CD4-positive, alpha-beta T cell (primary cell): ENCODE measurements around the gene CACNA1G. TPM values are rescaled to one million over a fixed set of nuclear protein-coding genes. Genes with fewer than 3 reads are reported as not detected.

Experiments used
- ATAC-seq: fragments of 200-7000 bp; cut with Tn5 transposase; one replicate; pipeline ENCODE4 v1.10.0; 2022; ENCODE audit warnings: mild to moderate bottlenecking; ENCODE audit not compliant: poor library complexity
- CTCF ChIA-PET: fragments of 350-600 bp; sonication (Branson Sonifier 250); formaldehyde crosslinking; loops from one replicate; lab custom pipeline; 2021; ENCODE audit warnings: antibody characterized with exemption, inconsistent platforms; lab: Charles Lee
- POLR2A ChIA-PET: fragments of 350-600 bp; sonication (Branson Sonifier 250); formaldehyde crosslinking; loops from one replicate; lab custom pipeline; 2021; ENCODE audit warnings: antibody characterized with exemption, inconsistent platforms; lab: Charles Lee
- DNase-seq, 14 experiments: peaks; one replicate each; pipeline ENCODE4 v3.0.0-alpha.2; 2013 to 2020; ENCODE audit warnings: mixed read lengths in 2 of 14
- H3K27ac ChIP-seq, 2 donors: one replicate each; pipeline versions ENCODE4 v1.5.1 to v1.7.0; 2013; ENCODE audit warnings: low read length in 2 of 2, low read depth in 1 of 2, mild to moderate bottlenecking in 1 of 2
- H3K27me3 ChIP-seq, 2 experiments: 1 replicate in 1 of 2; 2 replicates in 1 of 2; pipeline versions ENCODE4 v1.6.1 to v1.7.0; 2013; ENCODE audit warnings: low read length in 2 of 2, control low read depth in 1 of 2, mild to moderate bottlenecking in 1 of 2, moderate library complexity in 1 of 2; ENCODE audit not compliant: insufficient read depth in 2 of 2, control insufficient read depth in 1 of 2
- H3K36me3 ChIP-seq: one replicate; pipeline ENCODE4 v1.6.1; 2013; ENCODE audit warnings: low read length, control low read depth; ENCODE audit not compliant: insufficient read depth
- H3K4me1 ChIP-seq: one replicate; pipeline ENCODE4 v1.6.1; 2013; ENCODE audit warnings: low read length, control low read depth; ENCODE audit not compliant: insufficient read depth
- H3K4me3 ChIP-seq: one replicate; pipeline ENCODE4 v1.5.1; 2013; ENCODE audit warnings: mild to moderate bottlenecking, low read length, moderate library complexity
- H3K9me3 ChIP-seq, 2 experiments: 1 replicate in 1 of 2; 2 replicates in 1 of 2; pipeline versions ENCODE4 v1.6.1 to v1.7.0; 2013; ENCODE audit warnings: low read length in 2 of 2, mild to moderate bottlenecking in 2 of 2, control low read depth in 1 of 2, moderate library complexity in 1 of 2; ENCODE audit not compliant: control insufficient read depth in 1 of 2, insufficient read depth in 1 of 2
- H3K27ac Mint-ChIP-seq: one replicate; pipeline ENCODE4 v1.8.0; 2020; ENCODE audit warnings: mixed read lengths
- H3K27me3 Mint-ChIP-seq: one replicate; pipeline ENCODE4 v1.8.0; 2021; ENCODE audit warnings: mixed read lengths
- H3K36me3 Mint-ChIP-seq: one replicate; pipeline ENCODE4 v1.8.0; 2021; ENCODE audit warnings: low read depth, mixed read lengths
- H3K4me1 Mint-ChIP-seq: one replicate; pipeline ENCODE4 v1.8.0; 2021; ENCODE audit warnings: low read depth, mixed read lengths
- H3K4me3 Mint-ChIP-seq: one replicate; pipeline ENCODE4 v1.8.0; 2020; ENCODE audit warnings: mild to moderate bottlenecking, mixed read lengths
- H3K9me3 Mint-ChIP-seq: one replicate; pipeline ENCODE4 v1.8.0; 2020; ENCODE audit warnings: mixed read lengths
- intact Hi-C, 2 experiments: fragments of 100-400 bp; cut with DNase I in 1 of 2; cut with micrococcal nuclease in 1 of 2; formaldehyde crosslinking; loops; one replicate each; pipeline versions ENCODE4 v1.15.1 to v1.9.0; 2023 to 2025; cut with DNase I, micrococcal nuclease
- total RNA-seq, 174 experiments: library from RNA in 2 of 174; stranded (reverse) in 2 of 174; gene quantifications; one replicate each; pipeline ENCODE4 v1.2.3 and lab custom pipeline; 2021 to 2026
- TF ChIP-seq, protein P1 (sequence below): fragments of 200-600 bp; IDR thresholded peaks from one replicate; pipeline ENCODE4 v1.8.0; 2022; ENCODE audit warnings: antibody characterized with exemption, mild to moderate bottlenecking

Gene CACNA1G
- total RNA-seq, 2 experiments from 2014 or later = not detected

DNA sequence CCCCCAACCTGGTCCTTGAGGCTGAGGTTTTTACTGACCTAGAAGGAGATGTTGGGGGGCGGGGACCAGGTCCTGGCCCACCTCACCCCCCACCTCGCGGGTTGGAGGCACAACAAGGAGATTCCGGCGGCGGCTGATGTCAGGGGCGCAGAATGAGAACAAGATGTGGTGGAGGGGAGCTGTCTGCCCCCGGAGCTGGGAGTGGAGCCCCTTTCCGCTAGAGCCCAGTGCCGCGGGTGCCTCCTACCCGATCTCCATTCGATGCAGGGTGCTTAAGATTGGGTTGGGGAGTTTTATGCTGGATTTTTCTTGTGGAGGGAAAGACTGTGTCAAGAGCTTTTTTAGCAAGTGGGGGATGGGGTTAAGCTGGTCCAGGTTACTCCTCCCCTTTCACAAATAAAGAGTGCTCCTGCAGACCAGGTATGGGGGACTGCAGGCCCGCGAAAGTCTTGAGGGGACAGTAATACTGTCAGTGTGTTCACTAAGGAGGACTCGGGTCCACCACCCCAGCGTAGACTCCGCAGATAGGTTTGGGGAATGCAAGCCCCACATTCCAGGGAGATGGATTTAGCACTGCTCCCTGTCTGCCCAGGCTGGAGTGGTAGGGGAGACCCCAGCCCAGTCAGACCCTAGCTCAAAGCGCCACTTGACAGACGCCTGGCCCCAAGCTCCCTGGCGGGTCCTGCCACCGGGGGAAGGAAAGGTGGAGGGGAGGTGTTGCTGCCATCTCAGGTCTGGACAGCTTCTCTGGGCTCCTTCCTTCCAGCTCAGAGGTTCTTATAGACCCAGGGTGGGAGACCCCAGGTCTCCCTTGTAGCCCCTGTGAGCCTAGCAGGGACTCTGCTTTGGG lies 2.0 kb downstream of the CACNA1G start:
- ChIA-PET POLR2A (interaction anchor here (0.6 to 4.5 kb wide), 3 partner anchors 14 to 447 kb away, joined by 3 to 19 read pairs (median 3); no protein-coding TSS in a partner anchor), CTCF (interaction anchor here (0.9 to 1.3 kb wide), 5 partner anchors 13 to 80 kb away, joined by 3 to 5 read pairs (median 3); no protein-coding TSS in a partner anchor)
- H3K27ac ChIP-seq = no peak overlapping the region
- peaks cover 50% of the 10 kb centered on the region for H3K4me1 ChIP-seq
- TF ChIP-seq, protein P1, sequence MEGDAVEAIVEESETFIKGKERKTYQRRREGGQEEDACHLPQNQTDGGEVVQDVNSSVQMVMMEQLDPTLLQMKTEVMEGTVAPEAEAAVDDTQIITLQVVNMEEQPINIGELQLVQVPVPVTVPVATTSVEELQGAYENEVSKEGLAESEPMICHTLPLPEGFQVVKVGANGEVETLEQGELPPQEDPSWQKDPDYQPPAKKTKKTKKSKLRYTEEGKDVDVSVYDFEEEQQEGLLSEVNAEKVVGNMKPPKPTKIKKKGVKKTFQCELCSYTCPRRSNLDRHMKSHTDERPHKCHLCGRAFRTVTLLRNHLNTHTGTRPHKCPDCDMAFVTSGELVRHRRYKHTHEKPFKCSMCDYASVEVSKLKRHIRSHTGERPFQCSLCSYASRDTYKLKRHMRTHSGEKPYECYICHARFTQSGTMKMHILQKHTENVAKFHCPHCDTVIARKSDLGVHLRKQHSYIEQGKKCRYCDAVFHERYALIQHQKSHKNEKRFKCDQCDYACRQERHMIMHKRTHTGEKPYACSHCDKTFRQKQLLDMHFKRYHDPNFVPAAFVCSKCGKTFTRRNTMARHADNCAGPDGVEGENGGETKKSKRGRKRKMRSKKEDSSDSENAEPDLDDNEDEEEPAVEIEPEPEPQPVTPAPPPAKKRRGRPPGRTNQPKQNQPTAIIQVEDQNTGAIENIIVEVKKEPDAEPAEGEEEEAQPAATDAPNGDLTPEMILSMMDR = no peak
- Mint-ChIP-seq H3K4me1 (peaks cover 40% of the 10 kb centered on the region), H3K27me3 (peaks cover 85% of the 10 kb centered on the region), H3K36me3 (no peaks in the 10 kb centered on the region), H3K9me3 (no peaks in the 10 kb centered on the region), H3K4me3 (peak overlapping the region; percentile 75), H3K27ac (no peak overlapping the region)
- H3K4me3 ChIP-seq = no peak overlapping the region
- peaks cover 0 to 24% of the 10 kb centered on the region in 2 experiments for H3K9me3 ChIP-seq
- intact Hi-C loops = no loop called here
- no peak for ATAC-seq
- H3K27me3 ChIP-seq = peaks cover 70 to 80% of the 10 kb centered on the region in 2 experiments
- DNase-seq = peak in 3 of 14 experiments; percentile 17 to 50 (median 43)
- H3K36me3 ChIP-seq = no peaks in the 10 kb centered on the region

DNA sequence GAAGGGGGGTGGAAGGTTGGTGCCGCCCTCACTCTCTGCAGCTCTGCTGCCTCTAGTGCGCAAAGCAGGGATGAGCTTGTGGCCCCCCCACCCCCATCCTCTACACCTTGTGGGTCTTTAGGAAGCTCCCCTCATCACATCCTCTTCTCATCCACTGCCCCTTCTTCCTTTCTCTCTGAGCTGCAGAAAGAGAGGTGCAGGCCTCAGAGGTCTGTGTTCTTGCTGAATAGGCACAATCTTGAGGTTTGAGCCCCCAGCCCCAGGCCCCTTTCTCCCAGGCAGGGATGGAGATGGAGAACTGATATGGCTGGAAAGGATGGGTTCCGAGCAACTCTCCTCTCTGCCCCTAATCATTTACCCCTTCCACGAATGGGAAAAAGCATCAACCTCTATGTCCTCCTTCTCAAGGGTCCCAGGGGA lies 2.6 kb downstream of the CACNA1G start:
- ChIA-PET POLR2A (interaction anchor here (4.5 kb wide), 1 partner anchor 21 kb away, joined by 19 read pairs; no protein-coding TSS in a partner anchor), CTCF (interaction anchor here (0.9 to 1.3 kb wide), 5 partner anchors 12 to 81 kb away, joined by 3 to 5 read pairs (median 3); no protein-coding TSS in a partner anchor)
- intact Hi-C loops = no loop called here

DNA sequence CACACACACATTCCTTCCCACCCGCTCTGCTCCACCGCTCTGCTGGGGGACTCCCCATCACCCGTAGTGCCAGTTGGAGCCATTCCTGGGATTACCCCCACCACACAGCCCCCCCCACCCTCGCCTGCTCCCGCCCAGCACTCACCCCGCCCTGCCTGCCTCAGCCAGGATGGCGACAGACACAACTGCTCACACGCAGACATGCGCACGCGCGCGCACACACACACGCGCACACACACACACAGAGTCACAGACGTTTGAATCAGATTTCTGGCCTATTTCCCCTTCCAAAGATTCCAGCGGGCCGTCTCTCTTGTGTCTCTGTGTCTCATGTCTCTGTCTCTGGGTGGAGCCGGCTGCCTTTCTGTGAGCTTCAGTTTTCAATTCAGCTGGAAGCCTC lies 4.4 kb downstream of the CACNA1G start:
- Mint-ChIP-seq H3K9me3 (no peaks in the 10 kb centered on the region), H3K4me1 (peaks cover 23% of the 10 kb centered on the region), H3K36me3 (no peaks in the 10 kb centered on the region), H3K27me3 (peaks cover 65% of the 10 kb centered on the region), H3K27ac (no peak overlapping the region), H3K4me3 (peak overlapping the region; percentile 68)
- peaks cover 35% of the 10 kb centered on the region for H3K4me1 ChIP-seq
- ChIA-PET POLR2A (no interaction called here), CTCF (no interaction called here)
- intact Hi-C loops = loop anchor here in 1 of 2 experiments (5.0 kb wide), 1 partner anchor 62 kb away; no protein-coding TSS in a partner anchor
- H3K9me3 ChIP-seq = peaks cover 0 to 13% of the 10 kb centered on the region in 2 experiments
- no peaks in the 10 kb centered on the region for H3K36me3 ChIP-seq
- no peak overlapping the region for H3K27ac ChIP-seq
- no peak for ATAC-seq
- TF ChIP-seq, protein P1 = no peak
- DNase-seq = peak in 2 of 14 experiments; percentile 57 to 64
- peaks cover 53 to 62% of the 10 kb centered on the region in 2 experiments for H3K27me3 ChIP-seq
- no peak overlapping the region for H3K4me3 ChIP-seq

More for the DNA sequence above, 2.6 kb downstream of the CACNA1G start:
- Mint-ChIP-seq H3K4me1 (peaks cover 39% of the 10 kb centered on the region), H3K27me3 (peaks cover 83% of the 10 kb centered on the region), H3K27ac (no peak overlapping the region), H3K36me3 (no peaks in the 10 kb centered on the region), H3K4me3 (peak overlapping the region; percentile 75), H3K9me3 (no peaks in the 10 kb centered on the region)
- Histone ChIP-seq H3K36me3 (no peaks in the 10 kb centered on the region), H3K9me3 (peaks cover 0 to 24% of the 10 kb centered on the region in 2 experiments), H3K4me1 (peaks cover 50% of the 10 kb centered on the region), H3K4me3 (no peak overlapping the region), H3K27ac (no peak overlapping the region), H3K27me3 (peaks cover 68 to 79% of the 10 kb centered on the region in 2 experiments)
- DNase-seq (peak in 2 of 14 experiments; percentile 41 to 43), ATAC-seq (no peak)
- TF ChIP-seq, protein P1 = no peak
